CD14-positive monocyte (primary cell): ENCODE data around the gene SUN5. TPM values are rescaled to one million over a fixed set of nuclear protein-coding genes. Genes with fewer than 3 reads are reported as not detected.

Experiments
- DNase-seq, 3 donors: peaks; one replicate each; pipeline ENCODE4 v3.0.0-alpha.2; 2011 to 2022
- H2AFZ ChIP-seq: 2 replicates; pipeline ENCODE4 v1.6.0; 2012; ENCODE audit warnings: mild to moderate bottlenecking, low read depth, low read length, inconsistent platforms; ENCODE audit not compliant: insufficient read depth, poor library complexity, severe bottlenecking
- H3K27ac ChIP-seq, 2 donors: 1 replicate in 1 of 2; 2 replicates in 1 of 2; pipeline ENCODE4 v1.5.1; 2012 to 2013; ENCODE audit warnings: low read length in 2 of 2, control low read depth in 1 of 2, inconsistent platforms in 1 of 2, low read depth in 1 of 2, mild to moderate bottlenecking in 1 of 2
- H3K27me3 ChIP-seq, 2 donors: one replicate each; pipeline versions ENCODE4 v1.6.0 to v1.6.1; 2011 to 2013; ENCODE audit warnings: low read length in 2 of 2; ENCODE audit not compliant: control insufficient read depth in 2 of 2, insufficient read depth in 2 of 2
- H3K36me3 ChIP-seq, 2 donors: replicated peaks in 1 of 2; 1 replicate in 1 of 2; 2 replicates in 1 of 2; pipeline versions ENCODE4 v1.5.1 to v1.6.1; 2012 to 2013; ENCODE audit warnings: low read length in 2 of 2, control low read depth in 1 of 2, inconsistent platforms in 1 of 2, mild to moderate bottlenecking in 1 of 2; ENCODE audit not compliant: insufficient read depth in 2 of 2, control insufficient read depth in 1 of 2
- H3K4me1 ChIP-seq, 2 donors: 1 replicate in 1 of 2; 2 replicates in 1 of 2; pipeline versions ENCODE4 v1.5.1 to v1.6.1; 2012 to 2013; ENCODE audit warnings: low read length in 2 of 2, control low read depth in 1 of 2, inconsistent platforms in 1 of 2, mild to moderate bottlenecking in 1 of 2, moderate library complexity in 1 of 2; ENCODE audit not compliant: insufficient read depth in 2 of 2, control insufficient read depth in 1 of 2
- H3K4me2 ChIP-seq: replicated peaks from 2 replicates; pipeline ENCODE3; 2012; ENCODE audit warnings: low read length, moderate library complexity, mild to moderate bottlenecking; ENCODE audit not compliant: poor library complexity, severe bottlenecking; ENCODE audit errors: extremely low read depth
- H3K4me3 ChIP-seq, 3 experiments: fragments of 200-600 bp in 1 of 3; sonication (generic) in 1 of 3; replicated peaks in 1 of 3; 1 replicate in 2 of 3; 2 replicates in 1 of 3; pipeline ENCODE4 v1.5.1; 2011 to 2013; ENCODE audit warnings: low read length in 3 of 3, mild to moderate bottlenecking in 3 of 3, control low read depth in 2 of 3, low read depth in 2 of 3, inconsistent platforms in 1 of 3, moderate library complexity in 1 of 3
- H3K79me2 ChIP-seq: 2 replicates; pipeline ENCODE4 v1.6.0; 2012; ENCODE audit warnings: mild to moderate bottlenecking, control low read depth, inconsistent platforms, low read length, moderate library complexity; ENCODE audit not compliant: insufficient read depth
- H3K9ac ChIP-seq: 2 replicates; pipeline ENCODE4 v1.6.0; 2017; ENCODE audit warnings: low read length, mild to moderate bottlenecking; ENCODE audit not compliant: insufficient read depth, poor library complexity, severe bottlenecking
- H3K9me3 ChIP-seq, 2 donors: replicated peaks in 1 of 2; 1 replicate in 1 of 2; 2 replicates in 1 of 2; pipeline versions ENCODE4 v1.5.1 to v1.6.1; 2012 to 2013; ENCODE audit warnings: low read length in 2 of 2, control low read depth in 1 of 2; ENCODE audit not compliant: control insufficient read depth in 1 of 2, insufficient read depth in 1 of 2
- H4K20me1 ChIP-seq: 2 replicates; pipeline ENCODE4 v1.6.0; 2012; ENCODE audit warnings: mild to moderate bottlenecking, low read length, control low read depth, moderate library complexity; ENCODE audit not compliant: insufficient read depth
- H3K27ac Mint-ChIP-seq, 7 donors: one replicate each; pipeline ENCODE4 v1.8.0; 2020; ENCODE audit warnings: mild to moderate bottlenecking in 7 of 7, mixed read lengths in 7 of 7, moderate library complexity in 6 of 7, inconsistent platforms in 2 of 7
- H3K27me3 Mint-ChIP-seq, 3 donors: one replicate each; pipeline ENCODE4 v1.8.0; 2021 to 2022; ENCODE audit warnings: low read depth in 3 of 3, mild to moderate bottlenecking in 3 of 3, mixed read lengths in 3 of 3, moderate library complexity in 3 of 3, inconsistent platforms in 1 of 3
- H3K36me3 Mint-ChIP-seq, 2 donors: one replicate each; pipeline ENCODE4 v1.8.0; 2020; ENCODE audit warnings: mixed read lengths in 2 of 2, inconsistent platforms in 1 of 2, mild to moderate bottlenecking in 1 of 2
- H3K4me1 Mint-ChIP-seq: one replicate; pipeline ENCODE4 v1.8.0; 2020; ENCODE audit warnings: mild to moderate bottlenecking, mixed read lengths
- H3K4me3 Mint-ChIP-seq, 2 donors: one replicate each; pipeline ENCODE4 v1.8.0; 2020; ENCODE audit warnings: mild to moderate bottlenecking in 2 of 2, mixed read lengths in 2 of 2, moderate library complexity in 1 of 2
- H3K9me3 Mint-ChIP-seq, 7 donors: one replicate each; pipeline ENCODE4 v1.8.0; 2020 to 2022; ENCODE audit warnings: mixed read lengths in 7 of 7, mild to moderate bottlenecking in 6 of 7, moderate library complexity in 6 of 7, inconsistent platforms in 2 of 7
- CTCF ChIP-seq: fragments of 200-600 bp; IDR thresholded peaks from one replicate; pipeline ENCODE4 v1.8.0; 2022; ENCODE audit warnings: antibody characterized with exemption, mild to moderate bottlenecking
- WGBS: methylation state at CpG from one replicate; pipeline ENCODE4 v1.1.5; 2013; ENCODE audit warnings: missing lambda C conversion rate; ENCODE audit not compliant: insufficient coverage; 5-methylcytosine and 5-hydroxymethylcytosine counted together
- intact Hi-C, 2 donors: fragments of 100-400 bp; cut with micrococcal nuclease; formaldehyde crosslinking; loops; one replicate each; pipeline versions ENCODE4 v1.15.0 to v1.15.1; 2023
- polyA plus RNA-seq, 3 donors: library from polyadenylated mRNA; depleted of rRNA in 1 of 3; unstranded in 2 of 3; stranded (reverse) in 1 of 3; fragments of 300-500 nt in 2 of 3; fragments of >200 nt in 1 of 3; fragmentation: Illumina TruSeq in 2 of 3; gene quantifications; 1 replicate in 2 of 3; 2 replicates in 1 of 3; pipeline ENCODE4 v1.2.3, GENCODE V29; 2012 to 2021

Gene SUN5
- polyA plus RNA-seq, 3 donors = not detected

DNA sequence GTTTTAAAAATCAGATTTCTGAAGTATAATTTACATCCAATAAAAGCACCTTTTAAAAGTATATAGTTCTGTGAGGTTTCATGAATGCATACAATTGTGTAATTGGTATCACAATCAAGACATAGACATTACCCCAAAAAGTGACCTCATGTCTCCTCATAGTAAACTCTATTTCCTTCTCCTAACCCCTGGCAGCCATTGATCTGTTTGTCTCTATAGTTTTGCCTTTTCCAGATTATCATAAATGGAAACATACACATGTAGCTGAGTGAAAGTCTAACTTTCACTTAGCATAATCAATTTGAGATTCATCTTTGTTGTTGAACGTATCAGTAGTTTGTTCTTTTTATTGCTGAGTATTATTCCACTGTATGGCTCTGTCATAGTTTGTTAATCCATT is 57.6 kb downstream of the SUN5 start:
- TF ChIP-seq CTCF = no peak
- WGBS = no CpG with 5 or more reads among the region's 1 CpG
- no peak overlapping the region for H3K27ac Mint-ChIP-seq

GRCh38 chr20:32945710-32946221 is 58.5 kb downstream of the SUN5 start:
- H3K9me3 ChIP-seq = no peaks in the 10 kb centered on the region
- Mint-ChIP-seq H3K4me3 (no peak overlapping the region), H3K27me3 (peaks cover 5 to 14% (median 11%) of the 10 kb centered on the region in 3 donors), H3K27ac (no peak overlapping the region), H3K36me3 (no peaks in the 10 kb centered on the region), H3K9me3 (peaks cover 0 to 9% (median 0%) of the 10 kb centered on the region in 7 donors), H3K4me1 (peaks cover 5% of the 10 kb centered on the region)
- H4K20me1 ChIP-seq = no peaks in the 10 kb centered on the region
- peaks cover 0 to 12% of the 10 kb centered on the region in 2 donors for H3K4me1 ChIP-seq
- no peaks in the 10 kb centered on the region for H3K27me3 ChIP-seq
- intact Hi-C loops = no loop called here
- no peak overlapping the region for H3K4me3 ChIP-seq
- 80% methylated on average over 2 of the region's 4 CpGs for WGBS
- DNase-seq = no peak
- H3K36me3 ChIP-seq = no peaks in the 10 kb centered on the region
- no peak overlapping the region for H2AFZ ChIP-seq
- H3K4me2 ChIP-seq = no peak overlapping the region
- no peaks in the 10 kb centered on the region for H3K79me2 ChIP-seq
- no peak overlapping the region for H3K9ac ChIP-seq
- H3K27ac ChIP-seq = no peak overlapping the region
- TF ChIP-seq CTCF = peak; percentile 33

More for the DNA sequence above, 57.6 kb downstream of the SUN5 start:
- Histone ChIP-seq H3K4me2 (no peak overlapping the region), H3K36me3 (no peaks in the 10 kb centered on the region), H3K79me2 (no peaks in the 10 kb centered on the region), H3K4me1 (peaks cover 0 to 3% of the 10 kb centered on the region in 2 donors), H3K27me3 (no peaks in the 10 kb centered on the region), H3K9me3 (no peaks in the 10 kb centered on the region), H3K27ac (no peak overlapping the region), H4K20me1 (no peaks in the 10 kb centered on the region), H3K4me3 (no peak overlapping the region), H2AFZ (no peak overlapping the region), H3K9ac (no peak overlapping the region)
- no peaks in the 10 kb centered on the region for H3K4me1 Mint-ChIP-seq
- H3K4me3 Mint-ChIP-seq = no peak overlapping the region
- no peaks in the 10 kb centered on the region for H3K36me3 Mint-ChIP-seq
- no peak for DNase-seq
- peaks cover 5 to 17% (median 14%) of the 10 kb centered on the region in 3 donors for H3K27me3 Mint-ChIP-seq
- peaks cover 0 to 9% (median 0%) of the 10 kb centered on the region in 7 donors for H3K9me3 Mint-ChIP-seq
- intact Hi-C loops = no loop called here
